AG09319 (cell line): ENCODE results near the gene NDUFA11.

Source experiments
- DNase-seq: peaks from one replicate; pipeline ENCODE4 v3.0.0-alpha.2; 2010; ENCODE audit warnings: low read depth; ENCODE audit errors: extremely low read depth
- CTCF ChIP-seq: IDR thresholded peaks from 2 replicates; pipeline ENCODE4 v1.5.1; 2011; ENCODE audit warnings: low read depth, mild to moderate bottlenecking, inconsistent platforms, low read length, moderate library complexity

NDUFA11 gene

GRCh38 chr19:5936292-5936592, 32.7 kb upstream of the NDUFA11 start:
- TF ChIP-seq CTCF, result no peak
- no peak for DNase-seq

GRCh38 chr19:5935473-5936291, 32.1 kb upstream of the NDUFA11 start:
- no peak for DNase-seq
- TF ChIP-seq CTCF, result no peak

- TF ChIP-seq CTCF, result no peak
- DNase-seq, result peak; percentile 64
Observed at GRCh38 chr19:5934774-5935472, 31.3 kb upstream of the NDUFA11 start.

GRCh38 chr19:5934069-5934401, 30.4 kb upstream of the NDUFA11 start:
- TF ChIP-seq CTCF, result no peak
- no peak for DNase-seq

- no peak for DNase-seq
- no peak for TF ChIP-seq CTCF
Observed at GRCh38 chr19:5933391-5934068, 29.9 kb upstream of the NDUFA11 start.

GRCh38 chr19:5932609-5933262, 29.1 kb upstream of the NDUFA11 start:
- TF ChIP-seq CTCF, result no peak
- no peak for DNase-seq
